Activated naive CD8-positive, alpha-beta T cell treated with anti-CD3 and anti-CD28 coated beads for 36 hours (primary cell): ENCODE measurements around the gene S100A2. TPM values are rescaled to one million over a fixed set of nuclear protein-coding genes. Genes with fewer than 3 reads are reported as not detected.

ENCODE experiments used
- DNase-seq: peaks from one replicate; pipeline ENCODE4 v3.0.0; 2021
- H3K27ac Mint-ChIP-seq: one replicate; pipeline ENCODE4 v1.8.0; 2022; ENCODE audit warnings: mild to moderate bottlenecking, moderate library complexity, mixed read lengths
- H3K27me3 Mint-ChIP-seq: one replicate; pipeline ENCODE4 v1.8.0; 2022; ENCODE audit warnings: mild to moderate bottlenecking, mixed read lengths
- H3K36me3 Mint-ChIP-seq: one replicate; pipeline ENCODE4 v1.8.0; 2021; ENCODE audit warnings: mild to moderate bottlenecking, mixed read lengths
- H3K4me1 Mint-ChIP-seq: one replicate; pipeline ENCODE4 v1.8.0; 2021; ENCODE audit warnings: mixed read lengths
- H3K4me3 Mint-ChIP-seq: one replicate; pipeline ENCODE4 v1.8.0; 2022; ENCODE audit warnings: mild to moderate bottlenecking, moderate library complexity, mixed read lengths
- H3K9me3 Mint-ChIP-seq: one replicate; pipeline ENCODE4 v1.8.0; 2022; ENCODE audit warnings: mixed read lengths
- total RNA-seq, 2 experiments: library from RNA; stranded (reverse); gene quantifications; one replicate each; pipeline ENCODE4 v1.2.3, GENCODE V29; 2021

S100A2 gene
- total RNA-seq, 2 experiments from 2014 or later = 0.60 TPM; not detected in 1

DNA sequence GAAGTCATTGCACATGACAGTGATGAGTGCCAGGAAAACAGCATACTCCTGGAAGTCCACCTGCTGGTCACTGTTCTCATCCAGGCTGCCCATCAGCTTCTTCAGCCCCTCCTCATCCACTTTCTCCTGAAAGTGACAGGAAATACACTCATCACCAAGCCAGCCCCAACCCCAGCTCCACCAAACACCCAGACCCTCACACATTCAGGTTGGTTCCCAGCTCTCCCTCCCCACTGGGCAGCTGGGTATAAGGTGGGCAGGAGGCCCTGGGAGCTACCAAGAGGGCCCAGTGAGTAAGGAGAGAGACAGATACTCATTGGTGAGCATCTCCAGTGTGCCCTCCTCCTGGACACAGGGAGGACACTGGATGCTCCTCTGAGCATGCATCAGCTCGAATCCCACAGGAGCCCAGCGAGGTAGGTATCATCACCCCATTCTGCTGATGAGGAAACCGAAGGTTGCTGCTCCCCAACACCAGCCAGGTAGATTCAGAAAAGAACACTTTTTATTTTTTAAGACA, 4.1 kb downstream of the S100A2 start:
- H3K36me3 Mint-ChIP-seq = no peaks in the 10 kb centered on the region
- no peak for DNase-seq
- H3K27me3 Mint-ChIP-seq = no peaks in the 10 kb centered on the region
- H3K9me3 Mint-ChIP-seq = no peaks in the 10 kb centered on the region
- no peak overlapping the region for H3K27ac Mint-ChIP-seq
- H3K4me3 Mint-ChIP-seq = no peak overlapping the region
- peaks cover 9% of the 10 kb centered on the region for H3K4me1 Mint-ChIP-seq

DNA sequence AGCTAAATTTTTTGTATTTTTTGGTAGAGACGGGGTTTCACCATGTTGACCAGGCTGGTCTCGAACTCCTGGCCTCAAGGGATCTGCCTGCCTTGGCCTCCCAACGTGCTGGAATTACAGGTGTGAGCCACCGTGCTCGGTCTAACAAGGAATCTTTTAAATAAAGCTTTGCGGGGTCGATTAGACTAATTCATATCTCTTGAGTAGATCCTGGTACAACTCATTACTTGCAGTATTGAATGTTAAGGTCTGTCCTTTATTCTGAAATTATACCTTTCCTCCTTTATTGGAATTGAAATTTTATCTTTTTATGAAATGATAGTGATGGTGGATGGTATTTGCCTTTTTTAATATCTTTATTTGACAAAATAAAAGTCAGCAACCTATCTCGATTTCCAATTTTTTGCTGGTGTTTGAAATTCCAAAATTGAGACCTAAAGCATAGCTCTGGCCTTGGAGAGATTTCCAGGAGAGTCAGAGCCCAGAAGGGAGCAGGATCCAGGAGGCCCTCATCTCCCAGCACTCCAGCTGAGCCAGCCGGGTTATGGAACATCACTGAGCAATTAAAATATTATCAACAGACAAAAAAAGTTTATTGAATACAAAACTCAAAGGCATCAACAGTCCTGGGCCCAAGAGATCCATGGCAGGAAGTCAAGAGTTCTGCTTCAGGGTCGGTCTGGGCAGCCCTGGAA, 4.7 kb downstream of the S100A2 start:
- DNase-seq = no peak
- Mint-ChIP-seq H3K27ac (no peak overlapping the region), H3K27me3 (no peaks in the 10 kb centered on the region), H3K36me3 (no peaks in the 10 kb centered on the region), H3K4me3 (no peak overlapping the region), H3K4me1 (peaks cover 6% of the 10 kb centered on the region), H3K9me3 (no peaks in the 10 kb centered on the region)

DNA sequence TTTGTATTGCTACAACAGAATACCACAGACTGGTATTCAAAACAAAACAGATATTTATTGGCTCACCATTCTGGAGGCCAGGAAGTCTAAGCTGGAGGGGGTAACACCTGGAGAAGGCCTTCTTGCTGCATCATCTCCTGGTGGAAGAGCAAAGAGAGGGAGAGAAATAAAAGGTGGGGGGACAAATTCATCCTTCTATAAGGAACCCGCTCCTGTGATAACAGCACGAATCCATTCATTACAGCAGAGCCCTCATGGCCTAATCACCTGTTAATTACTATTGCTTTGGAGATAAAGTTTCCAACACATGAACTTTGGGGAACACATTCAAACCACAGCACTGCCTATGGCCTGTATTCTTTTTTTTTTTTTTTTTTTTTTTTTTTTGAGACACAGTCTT, 5.4 kb downstream of the S100A2 start:
- Mint-ChIP-seq H3K27me3 (no peaks in the 10 kb centered on the region), H3K9me3 (no peaks in the 10 kb centered on the region), H3K36me3 (no peaks in the 10 kb centered on the region), H3K4me3 (no peak overlapping the region), H3K27ac (no peak overlapping the region), H3K4me1 (peaks cover under 1% of the 10 kb centered on the region)
- DNase-seq = no peak

DNA sequence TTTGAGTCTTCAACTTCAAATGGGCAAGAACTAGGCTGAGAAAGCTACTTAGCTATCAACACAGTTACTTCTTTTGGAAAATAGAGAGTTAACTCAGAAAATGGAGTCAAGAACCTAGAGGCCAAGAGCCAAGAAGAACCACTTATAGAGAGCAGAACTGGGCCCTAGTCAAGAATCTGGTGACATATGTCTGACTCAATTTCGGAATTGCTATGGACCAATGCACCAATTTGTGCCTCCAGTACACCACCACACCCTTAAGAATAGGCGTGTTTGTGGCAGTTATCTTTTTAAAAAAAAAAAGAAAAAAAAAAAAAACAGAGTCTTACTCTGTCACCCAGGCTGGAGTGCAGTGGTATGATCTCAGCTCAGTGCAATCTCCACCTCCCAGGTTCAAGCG, 7.8 kb downstream of the S100A2 start:
- Mint-ChIP-seq H3K4me1 (no peaks in the 10 kb centered on the region), H3K4me3 (no peak overlapping the region), H3K36me3 (no peaks in the 10 kb centered on the region), H3K27me3 (no peaks in the 10 kb centered on the region), H3K27ac (no peak overlapping the region), H3K9me3 (no peaks in the 10 kb centered on the region)
- DNase-seq = no peak

- no peak for DNase-seq
- Mint-ChIP-seq H3K4me3 (no peak overlapping the region), H3K27me3 (no peaks in the 10 kb centered on the region), H3K4me1 (no peaks in the 10 kb centered on the region), H3K9me3 (no peaks in the 10 kb centered on the region), H3K36me3 (no peaks in the 10 kb centered on the region), H3K27ac (no peak overlapping the region)
Observed at GRCh38 chr1:153556348-153556747, 9.3 kb downstream of the S100A2 start.

GRCh38 chr1:153553830-153554541, 11.7 kb downstream of the S100A2 start:
- Mint-ChIP-seq H3K4me1 (peaks cover 5% of the 10 kb centered on the region), H3K27me3 (no peaks in the 10 kb centered on the region), H3K27ac (peak overlapping the region; percentile 16), H3K9me3 (no peaks in the 10 kb centered on the region), H3K4me3 (no peak overlapping the region), H3K36me3 (no peaks in the 10 kb centered on the region)
- DNase-seq = no peak

DNA sequence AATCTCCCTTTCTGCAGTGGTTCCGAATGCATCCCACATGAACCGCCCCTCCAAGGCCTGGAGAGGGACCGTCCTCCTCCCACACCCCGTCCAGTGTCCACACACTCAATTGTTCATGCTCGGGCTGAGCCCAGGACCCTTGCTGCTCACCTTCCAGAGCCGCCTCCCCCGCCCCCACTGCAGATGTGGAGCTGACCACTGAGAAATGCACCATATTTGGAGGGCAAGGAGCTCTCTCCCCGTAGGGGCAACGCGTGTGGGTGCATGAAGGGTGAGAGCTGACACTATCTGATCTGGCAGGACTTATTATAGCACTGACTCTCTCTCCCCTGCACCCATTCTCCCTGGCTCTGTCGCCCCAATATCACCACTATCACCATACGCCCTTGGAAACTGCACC, 12.5 kb downstream of the S100A2 start:
- Mint-ChIP-seq H3K36me3 (no peaks in the 10 kb centered on the region), H3K27ac (no peak overlapping the region), H3K4me3 (no peak overlapping the region)

DNA sequence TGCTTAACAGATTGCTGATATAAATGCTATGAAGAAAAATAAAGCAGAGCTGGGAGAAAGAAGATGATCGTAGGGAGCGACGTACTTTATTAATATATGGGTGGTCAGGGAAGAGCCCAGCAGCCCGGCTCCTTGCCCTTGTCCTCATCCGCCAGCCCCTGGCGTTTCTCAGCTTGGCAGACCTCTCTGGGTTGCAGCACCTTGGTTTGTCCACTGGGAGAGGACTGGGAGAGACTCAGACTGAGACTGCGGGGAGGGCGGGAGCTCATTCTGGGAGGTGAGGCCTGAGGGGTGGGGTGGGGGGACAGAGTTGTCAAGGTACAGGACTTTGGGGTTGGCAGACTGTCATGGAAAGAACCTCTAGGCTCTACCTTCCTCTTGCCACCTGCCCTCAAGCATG, 13.3 kb downstream of the S100A2 start:
- H3K4me1 Mint-ChIP-seq = peaks cover 10% of the 10 kb centered on the region
- H3K27me3 Mint-ChIP-seq = no peaks in the 10 kb centered on the region
- H3K36me3 Mint-ChIP-seq = no peaks in the 10 kb centered on the region
- H3K4me3 Mint-ChIP-seq = no peak overlapping the region
- H3K9me3 Mint-ChIP-seq = no peaks in the 10 kb centered on the region
- H3K27ac Mint-ChIP-seq = no peak overlapping the region
- DNase-seq = no peak

More for the DNA sequence above, 12.5 kb downstream of the S100A2 start:
- Mint-ChIP-seq H3K9me3 (no peaks in the 10 kb centered on the region), H3K4me1 (peaks cover 10% of the 10 kb centered on the region), H3K27me3 (no peaks in the 10 kb centered on the region)
- no peak for DNase-seq

GRCh38 chr1:153550827-153551500, 14.7 kb downstream of the S100A2 start:
- no peaks in the 10 kb centered on the region for H3K36me3 Mint-ChIP-seq
- H3K27ac Mint-ChIP-seq = no peak overlapping the region
- H3K4me1 Mint-ChIP-seq = peaks cover 15% of the 10 kb centered on the region
- DNase-seq = no peak
- H3K27me3 Mint-ChIP-seq = no peaks in the 10 kb centered on the region
- no peaks in the 10 kb centered on the region for H3K9me3 Mint-ChIP-seq
- H3K4me3 Mint-ChIP-seq = no peak overlapping the region

DNA sequence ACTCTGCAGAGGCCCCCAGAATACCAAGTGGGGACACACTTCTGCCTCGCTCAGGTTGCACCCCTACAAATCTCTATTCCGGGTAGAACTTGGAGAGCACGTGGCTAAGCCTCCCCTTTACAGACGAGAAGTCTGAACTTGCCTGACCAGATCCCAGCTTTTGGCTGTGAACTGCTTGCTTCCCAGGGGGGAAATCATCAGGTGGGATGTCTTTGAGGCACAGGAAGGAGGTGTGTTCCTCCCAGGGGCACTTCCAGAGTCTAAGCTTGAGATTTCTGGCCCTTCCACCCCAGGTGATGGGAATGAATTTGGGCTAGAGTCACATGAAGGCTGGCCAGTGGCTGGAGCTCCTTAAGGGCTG, 15.3 kb downstream of the S100A2 start:
- no peaks in the 10 kb centered on the region for H3K27me3 Mint-ChIP-seq
- no peaks in the 10 kb centered on the region for H3K36me3 Mint-ChIP-seq
- no peaks in the 10 kb centered on the region for H3K9me3 Mint-ChIP-seq
- no peak overlapping the region for H3K27ac Mint-ChIP-seq
- DNase-seq = no peak
- no peak overlapping the region for H3K4me3 Mint-ChIP-seq
- H3K4me1 Mint-ChIP-seq = peaks cover 21% of the 10 kb centered on the region

GRCh38 chr1:153549741-153550397, 15.8 kb downstream of the S100A2 start:
- Mint-ChIP-seq H3K4me3 (no peak overlapping the region), H3K27ac (no peak overlapping the region), H3K9me3 (no peaks in the 10 kb centered on the region), H3K27me3 (no peaks in the 10 kb centered on the region), H3K36me3 (peaks cover under 1% of the 10 kb centered on the region), H3K4me1 (peaks cover 26% of the 10 kb centered on the region)
- DNase-seq = no peak

DNA sequence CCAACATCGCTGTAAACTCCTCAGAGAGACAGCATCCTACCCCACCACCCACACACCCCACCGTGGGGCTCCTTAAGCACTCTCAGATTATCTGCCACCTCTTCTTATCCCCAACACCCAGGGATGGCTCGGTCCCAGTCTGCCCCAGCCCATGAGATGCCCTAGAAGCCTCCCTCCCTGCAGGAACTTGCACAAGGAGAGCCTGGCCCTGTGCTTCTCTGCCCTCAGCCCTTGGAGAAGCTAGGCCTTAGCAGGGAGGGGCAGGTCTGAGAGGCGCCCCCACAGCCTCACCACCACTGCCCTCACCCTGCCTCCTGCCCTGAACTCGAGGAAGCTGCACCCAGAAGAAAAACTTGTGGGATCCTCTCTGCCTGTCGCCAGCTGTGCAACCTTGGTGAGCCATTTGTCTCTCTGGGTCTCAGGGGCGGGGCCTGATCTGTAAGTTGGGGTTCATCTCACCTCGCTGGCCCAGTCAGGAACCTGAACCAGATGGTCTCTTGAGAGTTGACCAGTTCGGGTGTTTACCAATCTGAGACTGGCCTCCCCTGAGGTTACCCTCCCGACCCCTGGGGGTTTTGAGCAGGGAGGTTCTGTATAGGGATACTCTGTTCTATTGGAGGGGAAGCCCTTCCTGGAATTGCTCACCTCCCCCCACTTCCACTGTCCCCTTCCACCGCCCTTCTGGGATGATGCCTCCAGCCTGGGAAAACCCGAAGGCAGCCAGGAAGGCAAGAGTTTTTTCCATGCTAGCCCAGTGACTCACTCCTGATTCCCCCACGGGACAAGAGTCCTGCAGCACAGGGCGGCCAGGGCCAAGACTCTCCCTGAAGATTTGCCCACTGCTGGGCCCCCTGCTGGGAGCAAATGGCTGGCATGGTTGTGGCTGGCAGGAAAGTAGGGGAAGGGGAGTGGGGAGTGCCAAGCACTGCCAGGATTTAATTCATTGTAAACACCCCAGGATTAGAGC, 16.6 kb downstream of the S100A2 start, which contains the start of gene S100A3:
Gene S100A3 (minus strand): TSS at position 537 of the 967 bp plus-strand sequence. CDS start 773 bp downstream, outside the sequence.
- no peak for DNase-seq
- H3K4me1 Mint-ChIP-seq = peaks cover 33% of the 10 kb centered on the region
- peaks cover 8% of the 10 kb centered on the region for H3K36me3 Mint-ChIP-seq
- peaks cover 2% of the 10 kb centered on the region for H3K9me3 Mint-ChIP-seq
- H3K27ac Mint-ChIP-seq = no peak within 1 kb of the TSS
- no peak within 1 kb of the TSS for H3K4me3 Mint-ChIP-seq
- H3K27me3 Mint-ChIP-seq = no peaks in the 10 kb centered on the region

DNA sequence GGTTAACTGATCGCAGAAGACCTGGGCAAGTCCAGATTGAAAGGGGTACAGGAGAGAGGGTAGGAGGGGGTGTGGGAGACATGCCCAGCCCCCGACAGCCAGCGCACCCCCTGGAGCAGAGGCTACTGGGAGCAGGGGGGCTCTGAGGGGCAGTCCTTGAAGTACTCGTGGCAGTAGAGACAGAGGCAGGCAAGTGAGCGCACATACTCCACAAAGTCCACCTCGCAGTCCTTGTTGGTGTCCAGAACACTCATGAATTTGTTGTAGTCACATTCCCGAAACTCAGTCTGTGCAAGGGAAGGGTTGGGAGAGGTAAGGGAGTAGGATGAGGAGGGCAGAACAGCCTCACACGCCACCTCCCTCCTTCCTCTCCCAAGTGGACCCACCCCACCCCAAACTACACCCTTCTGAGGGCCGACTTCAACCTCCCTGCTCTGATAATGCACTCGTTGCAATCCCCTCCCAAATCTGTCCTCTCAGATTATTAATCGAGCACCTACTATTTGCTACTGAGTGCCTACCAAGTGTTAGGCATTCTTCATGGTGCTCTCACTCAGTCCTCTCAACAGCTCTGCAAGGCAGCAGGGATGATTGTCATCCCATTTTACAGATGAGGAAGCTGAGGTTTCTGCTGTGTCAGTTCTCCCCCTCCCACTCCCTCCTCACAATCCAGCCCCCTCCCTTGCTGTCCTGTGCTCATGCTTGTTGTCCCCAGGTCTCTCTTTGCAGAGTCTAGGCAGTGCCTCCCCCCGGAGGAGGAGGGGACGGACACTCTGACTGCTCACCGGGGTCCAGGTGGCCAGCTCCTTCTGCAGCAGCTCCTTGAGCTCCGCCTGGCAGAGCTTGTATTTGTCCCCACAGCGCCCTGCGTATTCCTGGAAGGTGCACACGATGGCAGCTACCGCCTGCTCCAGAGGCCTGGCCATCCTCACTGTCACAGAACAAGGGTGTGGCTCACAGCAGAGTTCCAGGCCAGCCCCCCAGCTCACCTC, 17.8 kb downstream of the S100A2 start:
- H3K36me3 Mint-ChIP-seq = peaks cover 19% of the 10 kb centered on the region
- peaks cover 44% of the 10 kb centered on the region for H3K4me1 Mint-ChIP-seq
- H3K9me3 Mint-ChIP-seq = peaks cover 2% of the 10 kb centered on the region
- H3K27ac Mint-ChIP-seq = no peak overlapping the region
- no peak for DNase-seq
- no peaks in the 10 kb centered on the region for H3K27me3 Mint-ChIP-seq
- H3K4me3 Mint-ChIP-seq = no peak overlapping the region
